HUDEP-2 (cell line): ENCODE results near the gene PPP1R1C.
A peak's percentile ranks its signal among the peaks of the same experiment; 100 is the strongest.

Experiments
- DNase-seq, 76 experiments: peaks; one replicate each; lab custom pipeline; 2025; ENCODE audit not compliant: unreplicated experiment in 76 of 76; lab: John Stamatoyannopoulos, UW

Gene PPP1R1C

GRCh38 chr2:182058056-182058455, 72.4 kb downstream of the PPP1R1C start:
- no peak for DNase-seq

DNA sequence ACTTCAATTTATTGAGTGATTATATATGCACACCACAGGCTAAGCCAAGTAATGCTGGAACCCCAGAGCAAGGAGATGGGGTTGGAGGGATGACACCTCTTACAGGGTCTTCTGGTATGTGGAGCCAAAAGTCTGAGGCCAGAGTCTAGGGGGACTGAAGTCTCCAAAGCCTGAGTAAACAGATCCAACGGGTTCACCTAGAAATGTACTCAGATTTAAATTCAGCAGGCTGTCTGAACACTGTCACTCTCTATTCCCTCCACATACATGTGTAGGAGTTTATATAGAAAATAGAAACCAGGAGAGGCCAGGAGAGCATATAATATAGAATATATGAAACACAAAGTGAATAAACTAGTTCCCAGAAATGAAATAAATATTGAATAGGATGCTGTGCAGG, 76.1 kb downstream of the PPP1R1C start:
- DNase-seq: no peak

DNA sequence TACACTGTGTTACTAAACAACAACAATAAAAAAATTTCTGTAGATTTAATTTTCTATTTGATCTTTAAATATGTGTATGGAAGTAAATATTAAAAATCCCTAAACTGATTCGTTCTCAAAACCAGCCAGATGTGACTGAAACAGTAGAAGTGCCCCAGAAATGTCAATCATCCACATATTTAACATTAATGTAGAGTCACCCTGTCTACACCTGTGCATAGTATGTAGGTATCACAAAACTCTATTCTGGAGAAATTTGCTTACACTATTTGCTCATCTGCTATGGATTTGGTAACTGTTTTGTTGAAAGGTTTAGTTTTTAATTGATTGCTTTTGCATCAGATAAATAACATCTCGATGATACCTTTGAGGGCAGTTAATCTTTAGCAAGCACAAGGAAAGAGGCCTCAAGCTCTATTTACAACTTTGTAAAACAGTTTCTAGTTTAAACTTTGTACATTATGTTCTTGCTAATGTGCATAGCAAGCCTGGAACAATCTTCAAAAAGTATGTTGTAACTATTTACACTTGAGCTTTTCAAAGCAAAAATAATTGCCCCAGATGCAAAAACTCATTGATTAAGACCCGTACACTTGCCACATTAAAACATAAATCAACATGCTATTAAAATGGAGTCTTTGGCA, 76.8 kb downstream of the PPP1R1C start:
- DNase-seq: no peak

DNA sequence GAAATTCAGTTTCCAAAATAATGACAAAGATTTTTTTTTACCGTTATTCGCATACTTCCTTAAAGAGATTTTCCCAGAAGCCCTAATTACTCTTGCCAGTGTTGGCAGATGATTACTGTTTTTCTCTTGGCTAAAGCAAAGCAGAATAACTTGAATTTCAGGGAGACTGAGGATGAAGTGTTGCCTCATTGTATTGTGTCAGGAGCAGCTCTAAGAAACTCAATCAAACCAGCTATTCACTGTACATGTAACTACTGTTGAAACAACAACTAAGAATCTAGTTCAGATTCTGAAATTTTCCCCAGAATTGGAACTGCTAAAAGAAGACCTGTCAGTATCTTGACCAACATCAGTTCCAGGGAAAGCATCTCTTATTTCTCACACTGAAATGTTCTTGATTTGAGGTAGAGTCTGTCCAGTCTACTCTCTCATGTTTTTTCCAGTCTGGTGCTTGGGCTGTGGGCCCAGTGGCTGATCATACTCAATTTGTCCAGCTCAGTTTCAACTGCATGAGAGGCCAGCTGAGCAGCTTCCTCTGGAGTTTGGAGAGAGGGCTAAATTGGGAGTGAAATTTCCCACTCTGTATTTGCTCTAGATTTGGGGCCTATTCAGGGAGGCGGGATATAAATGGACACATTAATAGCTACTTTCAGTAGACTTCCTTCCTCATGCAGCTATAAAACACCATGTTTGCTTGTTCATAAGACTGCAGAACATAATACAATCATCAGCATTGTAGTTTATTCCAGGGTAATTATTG, 78.5 kb downstream of the PPP1R1C start:
- DNase-seq: no peak

DNA sequence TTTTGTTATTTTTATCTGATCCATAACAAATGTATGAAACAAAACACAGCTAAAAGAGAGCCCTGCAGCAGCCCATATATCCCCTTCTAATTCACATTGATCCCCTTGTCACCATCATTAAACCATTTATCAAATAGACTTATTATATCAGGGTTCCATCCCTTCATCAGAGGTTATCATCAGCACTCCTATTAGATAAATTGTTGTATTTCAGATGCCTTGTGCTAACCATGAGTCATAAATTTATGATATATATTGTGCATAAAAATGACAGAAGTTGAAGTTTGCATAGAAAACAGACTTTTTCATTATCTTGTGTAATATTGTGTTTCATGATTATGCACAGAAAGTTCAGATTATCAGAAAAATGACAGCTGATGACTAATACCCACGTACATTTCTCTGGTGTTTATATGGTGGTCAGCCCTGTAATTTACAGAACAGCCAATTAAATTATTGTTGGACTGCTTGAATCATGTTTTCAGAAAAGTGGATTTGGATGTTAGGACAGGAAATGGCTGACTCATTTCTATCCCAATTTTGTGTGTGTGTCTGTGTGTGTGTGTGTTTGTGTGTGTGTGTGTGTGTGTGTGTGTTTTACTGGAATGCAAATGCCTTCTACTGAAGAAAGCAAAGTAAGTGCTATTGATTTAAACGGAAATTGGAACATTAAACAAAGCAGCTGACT, 80.9 kb downstream of the PPP1R1C start:
- no peak for DNase-seq

- DNase-seq: no peak
Measured at GRCh38 chr2:182067393-182067792, 81.7 kb downstream of the PPP1R1C start.

DNA sequence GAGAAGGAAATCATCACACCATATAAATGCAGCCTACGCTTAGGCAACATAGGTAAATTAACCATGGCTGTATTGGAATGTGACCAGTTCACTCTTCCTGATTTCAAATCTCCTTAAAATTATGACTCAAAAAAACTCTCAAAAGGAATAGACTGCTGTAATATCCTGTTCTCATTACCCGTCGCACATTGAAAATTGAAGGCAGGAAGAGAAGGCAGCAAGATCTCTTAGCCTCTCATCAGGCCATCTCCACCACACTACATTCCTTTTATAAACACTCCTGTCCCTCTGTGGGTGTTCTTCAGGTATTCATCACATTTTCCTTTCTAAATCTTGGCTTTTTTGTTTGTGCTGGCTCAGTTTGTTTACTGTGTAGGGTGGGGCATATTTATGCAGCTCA, 83.2 kb downstream of the PPP1R1C start:
- DNase-seq: no peak

- DNase-seq: no peak
Measured at GRCh38 chr2:182069416-182069815, 83.8 kb downstream of the PPP1R1C start.

DNA sequence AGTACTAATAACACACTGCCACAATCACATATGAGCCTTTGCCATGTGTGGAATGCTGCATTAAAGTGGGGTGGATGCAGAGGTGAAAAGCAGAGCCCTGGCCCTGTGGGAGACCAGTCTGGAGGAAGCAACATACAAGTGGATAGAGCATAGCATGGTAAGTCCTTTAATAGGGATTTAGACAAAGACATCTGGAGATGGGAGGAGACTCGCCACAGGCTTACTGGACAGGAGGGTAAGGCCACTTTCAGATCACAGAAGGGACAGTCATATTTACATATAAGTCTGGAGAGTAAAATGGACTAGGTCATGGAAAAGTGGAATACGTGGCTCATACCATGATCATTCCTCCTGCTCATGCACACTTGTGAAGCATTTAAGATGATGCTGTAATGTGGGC, 84.3 kb downstream of the PPP1R1C start:
- DNase-seq: no peak

DNA sequence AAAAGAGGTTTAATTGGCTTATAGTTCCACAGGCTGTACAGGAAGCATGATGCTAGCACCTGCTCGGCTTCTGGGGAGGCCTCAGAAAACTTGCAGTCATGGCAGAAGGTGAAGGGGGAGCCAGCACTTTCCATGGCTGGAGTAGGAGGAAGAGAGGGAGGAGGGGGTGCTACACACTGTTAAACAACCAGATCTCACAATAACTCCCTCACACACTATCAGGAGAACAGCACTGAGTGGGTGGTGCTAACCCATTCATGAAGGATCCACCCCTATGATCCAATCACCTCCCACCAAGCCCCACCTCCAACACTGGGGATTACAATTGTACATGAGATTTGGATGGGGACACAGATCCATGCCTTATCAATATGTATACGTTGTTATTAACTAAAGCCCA, 85.1 kb downstream of the PPP1R1C start:
- DNase-seq: no peak

DNA sequence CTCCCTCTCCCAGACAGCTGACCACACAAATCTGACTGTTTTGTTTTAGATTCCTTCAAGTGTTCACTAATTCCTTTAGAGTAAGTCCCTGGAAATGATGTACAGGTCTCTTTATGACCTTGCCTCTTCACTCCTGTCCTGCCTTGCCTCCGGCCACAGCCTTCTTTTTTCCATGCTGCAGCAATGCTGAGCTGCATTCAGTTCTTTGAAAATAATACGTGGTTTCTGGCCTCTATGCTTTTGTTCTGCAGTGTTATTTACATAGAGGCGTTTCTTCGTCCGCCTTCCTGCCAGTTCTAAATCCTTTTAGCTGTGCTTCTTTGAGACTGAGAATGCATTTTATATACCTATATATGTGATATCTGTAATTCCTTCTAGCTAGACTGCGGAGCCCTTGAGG, 87.2 kb downstream of the PPP1R1C start:
- no peak for DNase-seq

- DNase-seq: no peak
Measured at GRCh38 chr2:182073613-182074012, 88.0 kb downstream of the PPP1R1C start.

DNA sequence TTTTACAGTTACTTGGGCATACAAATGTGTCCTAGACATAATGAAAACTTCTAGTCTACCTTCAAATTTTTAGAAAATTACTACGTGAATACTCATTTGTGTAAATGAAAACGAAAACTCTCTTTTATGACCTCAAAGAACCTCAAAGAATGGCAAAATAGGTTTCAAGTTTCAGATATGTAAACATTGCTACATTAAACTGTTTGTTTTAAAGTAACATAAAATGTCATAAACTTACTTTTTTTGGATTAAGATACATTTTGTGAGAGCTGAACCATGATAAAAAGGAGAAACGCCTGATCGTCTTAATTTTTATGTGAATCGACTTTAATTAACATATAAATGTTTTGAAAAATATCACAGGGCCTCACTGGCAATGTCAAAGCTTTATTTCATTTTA, 91.4 kb downstream of the PPP1R1C start:
- no peak for DNase-seq

- peak in 34 of 76 experiments; percentile 1 to 71 (median 23) for DNase-seq
Measured at GRCh38 chr2:182077448-182078142, 91.9 kb downstream of the PPP1R1C start.

- DNase-seq: no peak
Measured at GRCh38 chr2:182078988-182079602, 93.4 kb downstream of the PPP1R1C start.

DNA sequence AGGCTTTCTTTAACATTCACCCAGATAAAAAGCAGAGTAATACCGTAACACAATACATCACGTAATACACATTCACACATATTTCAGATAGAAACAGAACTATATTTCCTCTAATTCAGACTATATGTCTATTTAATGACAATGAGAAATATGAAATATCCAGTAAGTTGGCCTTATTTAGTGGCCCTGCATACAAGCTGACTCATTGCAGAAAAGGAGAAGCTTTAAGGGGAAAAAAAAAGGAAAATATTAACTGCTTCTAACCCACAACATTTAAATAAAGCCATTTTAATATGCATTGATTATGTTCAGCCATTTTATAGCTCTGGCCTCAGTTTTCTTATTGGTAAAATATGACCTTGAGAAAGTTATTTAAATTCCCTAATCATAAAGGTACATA, 94.8 kb downstream of the PPP1R1C start:
- DNase-seq: no peak

DNA sequence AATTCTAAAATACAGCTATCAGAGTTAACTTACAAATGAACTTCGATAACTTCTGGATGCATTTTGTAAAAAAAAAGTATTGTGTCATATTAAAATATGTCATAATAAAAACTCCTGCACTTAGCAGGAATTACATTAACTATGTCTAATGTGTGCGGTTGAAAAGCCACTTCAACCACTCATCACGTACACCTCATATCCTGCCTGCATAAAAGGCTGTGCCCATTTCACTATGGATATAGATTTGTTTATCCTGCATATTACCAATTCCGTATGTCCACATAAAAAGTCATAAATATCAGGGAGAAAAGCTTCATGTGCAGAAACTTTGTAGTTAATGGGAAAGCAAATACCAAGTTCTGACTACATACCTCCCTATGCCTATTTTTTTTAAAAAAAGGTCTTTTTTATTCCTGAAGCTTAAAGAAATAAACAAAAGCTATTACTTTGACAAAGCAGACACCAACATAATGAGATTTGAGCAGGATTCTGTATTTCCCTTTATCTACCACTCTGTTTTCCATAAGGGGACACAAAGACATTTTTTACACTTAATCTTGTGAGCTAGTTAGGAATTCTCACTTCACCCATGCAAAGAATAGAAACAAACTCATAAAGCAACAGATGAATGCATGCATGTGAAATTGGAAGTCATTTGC, 96.1 kb downstream of the PPP1R1C start:
- no peak for DNase-seq

- DNase-seq: no peak
Measured at GRCh38 chr2:182088681-182089320, 103.1 kb downstream of the PPP1R1C start.

- DNase-seq: no peak
Measured at GRCh38 chr2:182090486-182090885, 104.8 kb downstream of the PPP1R1C start.
